HG03342 (cell line): Measurements from ENCODE around the gene LEF1.
"Not testable (repeated sequence)": the region's sequence is repeated elsewhere in the genome, so short reads cannot be mapped to it uniquely, and the experiment has no call there.

Source experiments
- ATAC-seq: cut with Tn5 transposase; IDR thresholded peaks from one replicate; pipeline ENCODE4 v1.9.1; 2021; ENCODE audit warnings: mild to moderate bottlenecking, moderate library complexity; ENCODE audit not compliant: unreplicated experiment

The LEF1 gene

GRCh38 chr4:108037884-108038283 lies 130.8 kb downstream of the LEF1 start:
- ATAC-seq = no peak

GRCh38 chr4:108036213-108036612 lies 132.5 kb downstream of the LEF1 start:
- peak; percentile 97 for ATAC-seq

GRCh38 chr4:108035691-108036090 lies 133.0 kb downstream of the LEF1 start:
- ATAC-seq = peak; percentile 13

GRCh38 chr4:108034565-108034964 lies 134.2 kb downstream of the LEF1 start:
- no peak for ATAC-seq

- ATAC-seq = no peak
These were observed 135.4 kb downstream of the LEF1 start for GRCh38 chr4:108033348-108033747.

- no peak for ATAC-seq
These were observed 137.2 kb downstream of the LEF1 start for GRCh38 chr4:108031427-108032083.

GRCh38 chr4:108030332-108030731 lies 138.4 kb downstream of the LEF1 start:
- ATAC-seq = peak; percentile 95

GRCh38 chr4:108029731-108030130 lies 139.0 kb downstream of the LEF1 start:
- ATAC-seq = no peak

GRCh38 chr4:108029016-108029720 lies 139.6 kb downstream of the LEF1 start:
- no peak for ATAC-seq

GRCh38 chr4:108024878-108025165 lies 143.9 kb downstream of the LEF1 start:
- ATAC-seq = no peak

- ATAC-seq = no peak
These were observed 144.5 kb downstream of the LEF1 start for GRCh38 chr4:108024085-108024877.

GRCh38 chr4:108018884-108019187 lies 149.9 kb downstream of the LEF1 start:
- ATAC-seq = no peak

- peak; percentile 92 for ATAC-seq
These were observed 150.5 kb downstream of the LEF1 start for GRCh38 chr4:108018040-108018883.

GRCh38 chr4:108013955-108014354 lies 154.8 kb downstream of the LEF1 start:
- ATAC-seq = no peak

GRCh38 chr4:108013327-108013726 lies 155.4 kb downstream of the LEF1 start:
- no peak for ATAC-seq

GRCh38 chr4:108012382-108012781 lies 156.3 kb downstream of the LEF1 start:
- ATAC-seq = not testable (repeated sequence)

- ATAC-seq = no peak
These were observed 158.6 kb downstream of the LEF1 start for GRCh38 chr4:108010167-108010566.

- ATAC-seq = no peak
These were observed 160.0 kb downstream of the LEF1 start for GRCh38 chr4:108008721-108009120.

- no peak for ATAC-seq
These were observed 160.7 kb downstream of the LEF1 start for GRCh38 chr4:108007984-108008383.

- no peak for ATAC-seq
These were observed 162.4 kb downstream of the LEF1 start for GRCh38 chr4:108006361-108006760.

- no peak for ATAC-seq
These were observed 162.9 kb downstream of the LEF1 start for GRCh38 chr4:108005807-108006206.
